ENCODE results near the gene MYL9. TPM values are rescaled to one million over a fixed set of nuclear protein-coding genes. Genes with fewer than 3 reads are reported as not detected.
"Not testable (repeated sequence)": the region's sequence is repeated elsewhere in the genome, so short reads cannot be mapped to it uniquely, and the experiment has no call there.

MYL9 gene
- total RNA-seq, 2 experiments from 2014 or later: not detected

GRCh38 chr20:36519012-36519719 lies 22.2 kb upstream of the MYL9 start:
- no peak for ATAC-seq
- no peak for TF ChIP-seq CTCF (IDR thresholded peaks at IDR 0.05)
- DNase-seq: no peak
- intact Hi-C loops (cut with micrococcal nuclease): no loop called here
- no peak overlapping the region for H3K27ac Mint-ChIP-seq
- H3K9me3 Mint-ChIP-seq: no peaks in the 10 kb centered on the region
- no peaks in the 10 kb centered on the region for H3K27me3 Mint-ChIP-seq
- CTCF ChIA-PET: no interaction called here
- H3K4me3 Mint-ChIP-seq: no peak overlapping the region
- peaks cover 1% of the 10 kb centered on the region for H3K36me3 Mint-ChIP-seq (ENCODE audit: low read depth)
- H3K4me1 Mint-ChIP-seq (ENCODE audit: low read depth): no peaks in the 10 kb centered on the region
- POLR2A ChIA-PET: no interaction called here

- Mint-ChIP-seq H3K27me3 (no peaks in the 10 kb centered on the region), H3K4me3 (no peak overlapping the region), H3K27ac (no peak overlapping the region), H3K4me1 (ENCODE audit: low read depth) (no peaks in the 10 kb centered on the region), H3K36me3 (ENCODE audit: low read depth) (peaks cover 1% of the 10 kb centered on the region), H3K9me3 (no peaks in the 10 kb centered on the region)
- no peak for DNase-seq
- TF ChIP-seq CTCF (IDR thresholded peaks at IDR 0.05): no peak
- intact Hi-C loops (cut with micrococcal nuclease): no loop called here
- no peak for ATAC-seq
- CTCF ChIA-PET: no interaction called here
- POLR2A ChIA-PET: no interaction called here
Measured at GRCh38 chr20:36519944-36520343, 21.4 kb upstream of the MYL9 start.

GRCh38 chr20:36521526-36521925 lies 19.8 kb upstream of the MYL9 start:
- ChIA-PET CTCF (interaction anchor here (1.1 to 1.3 kb wide), 2 partner anchors 15 to 84 kb away, joined by 3 read pairs; partner anchors contain the start of gene RAB5IF), POLR2A (no interaction called here)
- DNase-seq: no peak
- no peak overlapping the region for H3K4me3 Mint-ChIP-seq
- no peaks in the 10 kb centered on the region for H3K27me3 Mint-ChIP-seq
- no peaks in the 10 kb centered on the region for H3K4me1 Mint-ChIP-seq (ENCODE audit: low read depth)
- TF ChIP-seq CTCF (IDR thresholded peaks at IDR 0.05): no peak
- H3K27ac Mint-ChIP-seq: no peak overlapping the region
- intact Hi-C loops (cut with micrococcal nuclease): no loop called here
- ATAC-seq: no peak
- peaks cover 5% of the 10 kb centered on the region for H3K36me3 Mint-ChIP-seq (ENCODE audit: low read depth)
- no peaks in the 10 kb centered on the region for H3K9me3 Mint-ChIP-seq

- ATAC-seq; H3K4me1 Mint-ChIP-seq (ENCODE audit: low read depth); H3K4me3 Mint-ChIP-seq; DNase-seq; H3K9me3 Mint-ChIP-seq; POLR2A ChIA-PET; H3K36me3 Mint-ChIP-seq (ENCODE audit: low read depth); intact Hi-C loops (cut with micrococcal nuclease); H3K27me3 Mint-ChIP-seq; H3K27ac Mint-ChIP-seq: not testable (repeated sequence)
- CTCF ChIA-PET: interaction anchor here (1.1 to 1.3 kb wide), 2 partner anchors 16 to 83 kb away, joined by 3 read pairs; partner anchors contain the start of gene RAB5IF
Measured at GRCh38 chr20:36522412-36522811, 18.9 kb upstream of the MYL9 start.

GRCh38 chr20:36523341-36523740 lies 18.0 kb upstream of the MYL9 start:
- Mint-ChIP-seq H3K4me3 (no peak overlapping the region), H3K4me1 (ENCODE audit: low read depth) (no peaks in the 10 kb centered on the region), H3K9me3 (no peaks in the 10 kb centered on the region), H3K36me3 (ENCODE audit: low read depth) (peaks cover 5% of the 10 kb centered on the region), H3K27me3 (no peaks in the 10 kb centered on the region), H3K27ac (no peak overlapping the region)
- intact Hi-C loops (cut with micrococcal nuclease): no loop called here
- ATAC-seq: no peak
- TF ChIP-seq CTCF (IDR thresholded peaks at IDR 0.05): no peak
- ChIA-PET POLR2A (no interaction called here), CTCF (interaction anchor here (0.8 kb wide), 1 partner anchor 18 kb away, joined by 3 read pairs; the partner anchor contains the start of gene MYL9)
- DNase-seq: no peak
